DMS 273 treated with DMSO at 0.1 percent for 48 hours (cell line): ENCODE results near the gene ATP8B4.
A peak's percentile ranks its signal among the peaks of the same experiment; 100 is the strongest.
"Not testable (repeated sequence)": the region's sequence is repeated elsewhere in the genome, so short reads cannot be mapped to it uniquely, and the experiment has no call there.

Source experiments
- DNase-seq: peaks from one replicate; lab custom pipeline; 2025; lab: John Stamatoyannopoulos, UW

Gene ATP8B4, protein sequence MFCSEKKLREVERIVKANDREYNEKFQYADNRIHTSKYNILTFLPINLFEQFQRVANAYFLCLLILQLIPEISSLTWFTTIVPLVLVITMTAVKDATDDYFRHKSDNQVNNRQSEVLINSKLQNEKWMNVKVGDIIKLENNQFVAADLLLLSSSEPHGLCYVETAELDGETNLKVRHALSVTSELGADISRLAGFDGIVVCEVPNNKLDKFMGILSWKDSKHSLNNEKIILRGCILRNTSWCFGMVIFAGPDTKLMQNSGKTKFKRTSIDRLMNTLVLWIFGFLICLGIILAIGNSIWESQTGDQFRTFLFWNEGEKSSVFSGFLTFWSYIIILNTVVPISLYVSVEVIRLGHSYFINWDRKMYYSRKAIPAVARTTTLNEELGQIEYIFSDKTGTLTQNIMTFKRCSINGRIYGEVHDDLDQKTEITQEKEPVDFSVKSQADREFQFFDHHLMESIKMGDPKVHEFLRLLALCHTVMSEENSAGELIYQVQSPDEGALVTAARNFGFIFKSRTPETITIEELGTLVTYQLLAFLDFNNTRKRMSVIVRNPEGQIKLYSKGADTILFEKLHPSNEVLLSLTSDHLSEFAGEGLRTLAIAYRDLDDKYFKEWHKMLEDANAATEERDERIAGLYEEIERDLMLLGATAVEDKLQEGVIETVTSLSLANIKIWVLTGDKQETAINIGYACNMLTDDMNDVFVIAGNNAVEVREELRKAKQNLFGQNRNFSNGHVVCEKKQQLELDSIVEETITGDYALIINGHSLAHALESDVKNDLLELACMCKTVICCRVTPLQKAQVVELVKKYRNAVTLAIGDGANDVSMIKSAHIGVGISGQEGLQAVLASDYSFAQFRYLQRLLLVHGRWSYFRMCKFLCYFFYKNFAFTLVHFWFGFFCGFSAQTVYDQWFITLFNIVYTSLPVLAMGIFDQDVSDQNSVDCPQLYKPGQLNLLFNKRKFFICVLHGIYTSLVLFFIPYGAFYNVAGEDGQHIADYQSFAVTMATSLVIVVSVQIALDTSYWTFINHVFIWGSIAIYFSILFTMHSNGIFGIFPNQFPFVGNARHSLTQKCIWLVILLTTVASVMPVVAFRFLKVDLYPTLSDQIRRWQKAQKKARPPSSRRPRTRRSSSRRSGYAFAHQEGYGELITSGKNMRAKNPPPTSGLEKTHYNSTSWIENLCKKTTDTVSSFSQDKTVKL

DNA sequence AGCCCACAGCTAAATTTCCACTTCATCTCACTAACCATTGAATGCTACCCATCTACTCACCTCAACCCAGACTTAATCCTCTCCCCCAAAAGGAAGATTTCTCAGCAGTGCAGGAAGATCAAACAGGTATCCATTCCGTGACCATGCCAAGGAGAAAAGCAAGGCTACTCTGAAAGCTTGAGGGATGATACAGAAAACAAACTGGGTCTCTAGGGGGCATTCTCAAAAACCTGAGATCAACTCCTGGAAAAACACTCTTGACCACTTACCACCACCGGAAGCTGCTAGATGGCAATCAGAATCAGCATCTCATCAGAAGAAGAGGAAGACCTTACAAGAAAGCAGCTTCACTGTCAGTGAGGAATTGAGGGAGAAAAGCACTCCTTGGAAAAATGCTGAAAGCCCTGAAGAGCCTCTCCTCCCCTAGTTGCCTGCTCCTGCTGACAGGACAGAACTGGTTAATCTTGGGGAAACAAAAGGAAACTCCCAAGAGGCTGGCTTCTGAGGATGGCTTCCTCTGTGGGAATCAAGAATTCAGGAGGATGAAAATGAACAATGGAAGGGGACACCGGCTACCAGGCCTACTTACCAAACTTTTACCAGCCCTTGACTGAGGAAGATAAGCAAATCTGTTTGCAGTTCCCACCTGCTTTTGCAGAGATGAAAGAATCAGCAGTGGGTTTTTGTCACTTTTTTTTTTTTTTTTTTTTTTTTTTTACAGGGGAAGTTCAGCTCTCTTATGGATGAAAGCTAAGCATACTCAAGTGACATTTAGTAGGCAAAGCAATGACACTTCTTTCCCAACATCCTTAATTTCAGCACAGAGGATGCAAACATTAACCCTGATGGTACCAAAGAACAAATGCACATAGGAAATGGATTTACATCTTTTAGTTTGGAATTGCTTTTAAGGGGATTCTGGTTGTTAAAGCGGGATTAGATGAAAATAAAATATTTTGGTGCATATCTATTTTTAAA, at the start of gene ATP8B4:
Gene ATP8B4 (minus strand): TSS at position 171 of the 978 bp plus-strand sequence. CDS start 12,267 bp downstream, outside the sequence.
- no peak for DNase-seq

DNA sequence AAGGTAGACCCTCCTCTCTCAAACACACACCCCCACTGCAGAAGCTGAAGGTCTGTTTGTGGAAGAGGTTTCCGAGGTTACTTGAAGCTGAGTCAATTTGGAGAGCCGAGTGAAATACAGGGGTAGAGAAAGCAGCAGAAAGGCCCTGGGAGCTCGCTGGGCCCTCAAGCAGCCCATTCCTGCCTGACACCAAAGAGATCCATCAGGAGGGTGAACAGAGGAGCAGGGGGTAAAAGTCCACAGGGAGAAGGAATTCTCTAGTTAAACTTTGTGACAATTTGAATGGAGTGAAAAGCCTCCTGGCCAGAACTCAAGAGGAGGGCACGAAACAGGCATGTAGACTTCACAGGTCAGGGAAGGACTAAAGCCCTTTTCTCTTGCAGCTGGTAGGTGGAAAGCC, 49.3 kb upstream of the ATP8B4 start:
- no peak for DNase-seq

DNA sequence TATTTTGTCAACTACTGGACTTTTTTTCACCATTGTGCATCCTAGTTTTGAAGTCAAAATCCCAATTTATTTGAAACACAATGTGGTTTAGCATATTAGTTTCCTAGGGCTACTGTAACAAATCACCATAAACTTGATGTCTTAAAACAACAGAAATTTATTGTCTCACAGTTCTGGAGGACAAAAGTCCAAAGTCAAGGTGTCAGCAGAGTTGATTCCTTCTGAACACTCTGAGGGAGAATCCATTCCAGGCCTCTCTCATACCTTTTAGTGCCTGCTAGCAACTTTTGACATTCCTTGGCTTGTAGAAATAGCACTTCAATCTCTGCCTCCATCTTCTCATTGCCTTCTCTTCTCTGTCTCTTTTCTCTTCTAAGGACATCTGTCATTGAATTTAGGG, 48.1 kb upstream of the ATP8B4 start:
- DNase-seq = no peak

DNA sequence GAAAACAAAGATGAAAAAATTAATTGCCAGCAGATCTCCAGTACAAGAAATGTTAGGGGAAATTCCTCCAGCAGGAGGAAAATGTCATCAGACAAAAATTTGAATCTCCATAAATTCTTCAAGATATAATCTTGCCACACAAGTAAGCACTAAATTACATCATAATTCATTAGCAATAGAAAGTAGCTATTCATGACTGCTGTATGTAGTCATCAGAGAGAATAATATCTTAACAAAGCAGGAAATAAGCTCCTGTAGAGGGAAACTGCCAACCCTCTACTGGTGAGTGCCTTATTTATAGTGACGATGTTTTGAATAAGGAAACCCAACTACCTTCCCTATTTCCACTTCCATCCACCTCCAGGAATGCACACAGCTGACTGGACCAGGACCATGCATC, 47.2 kb upstream of the ATP8B4 start:
- DNase-seq = no peak

DNA sequence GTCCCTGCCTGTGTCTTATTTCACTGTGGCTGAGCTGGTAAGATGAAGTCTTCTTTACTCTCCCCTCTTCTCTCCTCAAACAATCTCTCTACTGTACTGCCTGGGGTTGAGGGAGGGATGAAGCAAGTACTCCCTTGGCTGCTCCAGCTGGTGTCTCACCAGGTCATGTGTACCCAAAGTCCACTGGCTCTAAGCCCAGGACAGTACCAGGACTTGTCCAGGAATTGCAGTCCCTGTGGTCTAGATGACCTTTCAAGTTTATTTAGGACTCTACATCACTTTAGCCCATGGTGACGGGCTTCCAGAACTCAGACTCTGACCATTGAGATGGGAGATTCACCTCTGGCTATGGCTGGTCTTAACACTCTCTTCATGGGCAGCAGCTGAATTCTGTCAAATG, 45.4 kb upstream of the ATP8B4 start:
- DNase-seq = no peak

DNA sequence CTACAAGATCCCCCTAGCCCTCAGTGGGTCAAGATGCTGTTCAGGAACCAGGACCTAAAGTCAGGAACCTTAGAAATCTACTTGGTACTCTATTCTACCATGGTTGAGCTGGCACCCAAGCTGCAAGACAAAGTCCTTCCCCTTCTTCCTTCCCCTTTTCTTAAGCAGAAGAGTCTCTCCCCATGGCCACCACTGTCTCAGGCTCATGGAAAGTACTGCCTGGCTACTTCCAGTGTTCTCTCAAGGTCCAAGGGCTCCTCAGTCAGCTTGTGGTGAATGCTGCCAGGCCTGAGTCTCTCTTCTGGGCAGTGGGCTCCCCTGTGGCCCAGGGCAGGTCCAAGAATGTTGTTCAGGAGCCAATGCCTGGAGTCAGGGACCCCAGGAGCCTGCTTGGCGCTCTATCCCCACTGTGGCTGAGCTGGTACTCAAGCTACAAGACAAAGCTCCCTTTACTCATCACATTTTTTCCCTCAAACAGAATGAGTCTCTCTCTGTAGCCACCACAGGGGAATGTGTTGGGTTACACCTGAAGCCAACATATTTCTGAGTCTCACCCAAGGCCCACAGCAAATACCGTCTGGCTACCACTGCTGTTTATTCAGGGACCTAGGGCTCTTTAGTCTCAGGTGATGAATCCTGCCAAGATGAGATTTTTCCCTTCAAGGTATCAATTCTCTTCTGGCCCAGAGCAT, 44.8 kb upstream of the ATP8B4 start:
- DNase-seq = no peak

DNA sequence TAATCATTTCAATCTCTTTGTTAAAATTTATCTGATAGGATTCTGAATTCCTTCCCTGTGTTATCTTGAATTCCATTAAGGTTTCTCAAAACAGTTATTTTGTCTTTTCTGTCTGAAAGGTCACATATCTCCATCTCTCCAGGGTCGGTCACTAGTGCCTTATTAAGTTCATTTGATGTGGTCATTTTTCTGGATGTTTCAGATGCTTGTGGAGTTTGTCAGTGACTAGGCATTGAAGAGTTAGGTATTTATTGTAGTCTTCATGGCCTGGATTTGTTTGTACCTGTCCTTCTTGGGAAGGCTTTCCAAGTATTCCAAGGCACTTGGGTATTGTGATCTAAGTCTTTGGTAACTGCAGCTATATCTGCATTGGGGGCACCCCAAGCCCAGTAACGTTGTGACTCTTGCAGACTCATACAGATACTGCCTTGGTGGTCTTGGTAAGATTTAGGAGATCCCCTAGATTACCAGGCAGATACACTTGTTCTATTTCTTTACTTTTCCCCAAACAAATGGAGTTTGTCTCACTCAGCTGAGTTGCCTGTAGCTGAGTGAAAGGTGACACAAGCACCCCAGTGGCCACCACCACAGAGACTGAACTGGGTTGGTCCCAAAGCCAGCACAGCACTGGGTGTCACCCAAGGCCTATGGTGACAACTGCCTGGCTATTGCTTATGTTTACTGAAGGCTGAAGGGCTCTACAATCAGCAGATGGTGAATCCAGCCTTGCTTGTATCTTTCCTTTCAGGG, 44.1 kb upstream of the ATP8B4 start:
- no peak for DNase-seq

DNA sequence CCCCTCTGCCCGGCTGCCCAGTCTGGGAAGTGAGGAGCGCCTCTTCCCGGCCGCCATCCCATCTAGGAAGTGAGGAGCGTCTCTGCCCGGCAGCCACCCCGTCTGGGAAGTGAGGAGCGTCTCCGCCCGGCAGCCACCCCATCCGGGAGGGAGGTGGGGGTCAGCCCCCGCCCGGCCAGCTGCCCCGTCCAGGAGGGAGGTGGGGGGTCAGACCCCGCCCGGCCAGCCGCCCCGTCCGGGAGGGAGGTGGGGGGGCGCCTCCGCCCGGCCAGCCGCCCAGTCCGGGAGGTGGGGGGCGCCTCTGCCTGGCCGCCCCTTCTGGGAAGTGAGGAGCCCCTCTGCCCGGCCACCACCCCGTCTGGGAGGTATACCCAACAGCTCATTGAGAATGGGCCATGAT, 39.2 kb upstream of the ATP8B4 start:
- not testable (repeated sequence) for DNase-seq

DNA sequence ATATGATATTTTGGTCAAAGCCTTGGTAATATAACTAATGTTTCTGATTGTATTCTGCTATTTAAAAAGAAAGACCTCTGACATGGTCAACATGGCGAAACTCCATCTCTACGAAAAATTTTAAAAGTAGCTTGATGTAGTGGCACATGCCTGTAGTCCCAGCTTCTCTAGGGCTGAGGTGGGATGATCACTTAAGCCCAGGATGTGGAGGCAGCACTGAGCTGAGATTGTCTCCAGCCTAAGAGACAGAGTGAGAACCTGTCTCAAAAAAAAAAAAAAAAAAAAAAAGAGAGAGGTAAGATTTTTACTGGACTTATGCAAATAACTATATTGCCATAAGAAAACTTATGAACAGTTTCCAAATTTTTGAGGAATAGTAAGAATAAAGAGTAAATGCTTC, 32.4 kb upstream of the ATP8B4 start:
- DNase-seq = no peak

DNA sequence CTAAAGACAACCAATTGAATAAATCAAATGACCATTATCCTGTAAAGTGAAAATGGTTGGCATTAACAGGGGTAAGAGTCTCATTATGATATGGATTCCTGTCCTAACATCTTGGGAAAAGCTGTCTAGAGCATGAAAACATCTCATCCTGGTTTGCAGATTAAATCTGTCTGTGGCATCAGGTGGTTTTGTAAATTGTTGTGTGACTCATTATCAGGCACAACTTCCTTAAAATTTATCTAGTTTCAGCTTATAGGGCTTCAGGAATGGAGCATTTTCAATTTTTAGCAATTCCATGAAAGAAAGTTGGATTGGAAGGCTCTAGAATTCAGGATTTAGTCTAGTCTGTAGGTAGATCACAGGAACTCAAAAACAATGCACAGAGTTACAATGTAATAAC, 31.8 kb upstream of the ATP8B4 start:
- no peak for DNase-seq

DNA sequence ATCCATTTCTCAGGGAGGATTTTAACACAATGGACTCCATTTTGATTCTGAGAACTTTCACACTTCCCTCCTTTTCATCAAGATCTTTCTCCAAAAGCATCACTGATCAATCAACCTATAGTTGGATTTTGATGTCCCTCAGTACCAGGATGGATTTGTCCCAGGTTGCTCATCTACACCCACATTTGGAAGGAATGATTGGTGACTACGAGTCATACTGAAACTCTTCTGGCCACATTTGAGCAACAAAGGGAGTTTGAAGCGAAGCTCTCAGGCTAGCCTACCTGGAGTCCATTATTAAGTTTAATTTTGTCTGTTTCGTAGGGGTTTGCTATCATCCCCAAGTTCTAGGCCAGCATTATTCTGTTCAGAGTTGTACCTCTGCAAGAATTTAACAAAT, 31.3 kb upstream of the ATP8B4 start:
- no peak for DNase-seq

DNA sequence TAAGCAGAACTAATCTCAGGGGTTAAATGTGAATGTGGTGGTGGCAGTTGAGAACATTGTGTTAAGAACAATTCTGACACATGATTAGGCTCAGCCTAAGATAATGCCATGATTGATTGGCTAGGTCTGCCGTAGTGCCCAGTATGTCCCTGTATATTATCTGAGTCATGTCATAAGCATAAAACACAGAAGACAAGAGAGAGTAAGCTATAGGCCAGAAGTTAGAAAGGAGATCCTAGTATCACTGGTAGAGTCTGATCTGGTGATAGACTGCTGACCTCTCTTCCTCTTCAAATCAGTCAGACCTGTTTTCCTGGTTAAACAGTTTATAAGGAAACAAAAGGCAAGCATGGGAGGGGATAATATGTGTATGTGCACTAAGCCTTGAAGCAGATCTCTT, 30.1 kb upstream of the ATP8B4 start:
- DNase-seq = no peak

DNA sequence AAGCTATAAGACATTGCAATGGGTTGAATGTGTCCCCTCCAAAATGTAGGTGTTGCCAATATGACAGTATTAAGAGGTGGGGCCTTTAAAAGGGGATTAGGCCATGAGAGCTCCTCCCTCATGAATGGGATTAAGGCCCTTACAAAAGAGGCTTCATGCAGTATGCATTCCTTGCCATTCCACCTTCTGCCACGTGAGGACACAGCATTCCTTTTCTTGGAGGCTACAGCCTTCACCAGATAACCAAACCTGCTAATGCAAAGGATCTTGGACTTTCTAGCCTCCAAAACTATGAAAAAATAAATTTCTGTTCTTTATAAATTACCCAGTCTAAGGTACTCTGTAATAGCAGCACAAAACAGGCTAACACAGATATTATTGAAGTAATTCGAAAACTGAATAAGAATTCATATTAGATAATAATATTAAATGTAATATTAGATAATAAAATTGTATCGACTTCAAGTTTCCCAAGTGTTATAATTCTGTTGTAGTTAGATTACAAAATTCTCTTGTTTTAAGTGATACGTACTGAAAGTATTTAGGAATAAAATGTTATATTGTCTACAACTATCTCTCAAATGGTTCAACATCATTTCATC, 29.4 kb upstream of the ATP8B4 start:
- DNase-seq = peak; percentile 8

DNA sequence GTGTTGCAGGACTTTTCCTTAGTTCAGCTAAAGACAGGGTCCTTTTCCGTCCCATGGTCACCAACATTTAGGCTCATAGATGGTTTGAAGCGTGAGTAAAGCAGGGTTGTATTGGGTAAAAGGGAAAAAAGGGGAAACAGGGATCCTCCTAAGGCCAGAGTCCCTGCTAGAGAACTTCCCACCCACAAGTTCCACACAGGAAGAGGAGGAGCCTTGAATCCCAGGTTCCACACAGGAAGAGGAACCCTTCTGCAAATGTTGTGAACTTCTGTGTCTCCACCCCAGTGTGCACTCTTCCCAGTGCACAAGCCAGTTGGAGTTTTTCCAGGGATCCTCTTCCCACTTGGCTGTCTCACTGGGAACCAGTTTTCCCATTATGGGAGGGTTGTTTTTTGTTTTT, 27.6 kb upstream of the ATP8B4 start:
- DNase-seq = no peak

DNA sequence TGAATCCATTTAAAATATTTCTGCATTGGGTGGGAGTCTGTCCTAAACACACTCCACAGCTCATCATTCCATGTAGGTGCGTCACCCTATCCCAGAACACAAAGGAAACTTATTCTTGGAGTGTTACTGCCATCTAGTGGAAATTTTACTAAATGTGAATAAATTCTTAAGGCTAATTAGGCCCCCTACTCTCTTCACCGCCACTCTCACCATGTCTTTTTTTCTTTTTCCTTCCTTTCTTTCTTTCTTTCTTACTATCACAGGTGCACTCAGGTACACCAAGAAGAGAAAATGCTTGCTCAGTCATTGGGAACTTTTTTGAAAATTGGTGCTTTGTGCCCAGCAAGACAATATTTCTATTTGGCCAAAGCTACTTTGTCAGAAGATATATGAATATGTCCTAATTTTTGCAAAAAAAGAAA, 26.4 kb upstream of the ATP8B4 start:
- DNase-seq = peak; percentile 6

DNA sequence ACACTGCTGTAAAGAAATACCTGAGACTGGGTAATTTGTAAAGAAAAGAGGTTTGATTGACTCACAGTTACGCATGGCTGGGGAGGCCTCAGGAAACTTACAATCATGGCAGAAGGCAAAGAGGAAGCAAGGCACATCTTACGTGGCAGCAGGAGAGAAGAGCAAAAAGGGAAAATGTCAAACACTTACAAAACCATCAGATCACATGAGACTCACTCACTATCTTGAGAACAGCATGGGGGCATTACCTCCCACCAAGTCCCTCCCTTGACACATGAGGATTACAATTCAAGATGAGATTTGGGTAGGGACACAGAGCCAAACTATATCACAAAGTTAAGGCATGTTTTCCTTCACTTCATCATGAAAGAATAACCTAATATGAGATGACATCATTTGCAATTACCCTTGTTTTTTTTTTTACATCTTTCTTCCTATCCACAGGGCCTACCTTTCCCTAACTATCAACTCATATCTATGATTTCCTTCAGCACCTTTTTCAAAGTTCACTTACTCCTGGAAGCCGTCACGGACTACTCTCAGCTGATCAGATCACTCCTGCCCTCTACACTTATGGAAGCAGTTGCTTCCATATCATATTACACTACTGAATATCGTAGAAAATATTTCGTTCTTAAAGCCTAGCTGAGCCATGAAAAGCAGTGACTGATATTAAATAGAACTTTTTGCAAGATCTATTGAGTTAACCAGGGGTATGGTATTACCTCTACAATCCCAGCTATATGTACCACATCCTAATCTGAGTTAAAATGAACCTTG, 25.5 kb upstream of the ATP8B4 start:
- no peak for DNase-seq

DNA sequence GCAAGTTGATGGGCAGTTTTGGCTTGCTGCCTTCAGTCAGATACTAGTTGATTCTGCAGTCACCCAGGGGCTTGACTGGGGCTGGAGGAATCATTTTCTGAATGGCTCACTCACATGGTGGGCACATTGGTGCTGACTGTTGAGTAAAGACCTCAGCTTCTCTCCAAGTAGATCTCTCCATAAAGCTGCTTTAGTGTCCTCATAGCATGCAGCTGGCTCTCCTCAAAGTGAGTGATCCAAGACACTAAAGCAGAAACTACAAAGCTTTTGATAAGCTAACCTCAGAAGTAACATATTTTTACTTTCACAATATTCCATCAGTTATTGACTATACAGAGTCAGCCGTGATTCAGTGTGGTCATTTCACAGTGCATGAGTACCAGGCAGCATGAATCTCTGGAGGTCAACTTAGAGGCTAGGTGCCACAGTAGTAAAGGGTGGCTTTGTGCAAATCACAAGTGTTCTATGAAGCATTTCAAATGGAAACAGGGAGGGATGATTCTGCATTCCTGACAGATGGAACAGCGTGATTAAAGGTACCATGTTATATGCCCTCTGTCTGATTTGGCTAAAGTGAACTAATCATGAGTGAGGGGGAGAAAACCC, 24.3 kb upstream of the ATP8B4 start:
- no peak for DNase-seq

DNA sequence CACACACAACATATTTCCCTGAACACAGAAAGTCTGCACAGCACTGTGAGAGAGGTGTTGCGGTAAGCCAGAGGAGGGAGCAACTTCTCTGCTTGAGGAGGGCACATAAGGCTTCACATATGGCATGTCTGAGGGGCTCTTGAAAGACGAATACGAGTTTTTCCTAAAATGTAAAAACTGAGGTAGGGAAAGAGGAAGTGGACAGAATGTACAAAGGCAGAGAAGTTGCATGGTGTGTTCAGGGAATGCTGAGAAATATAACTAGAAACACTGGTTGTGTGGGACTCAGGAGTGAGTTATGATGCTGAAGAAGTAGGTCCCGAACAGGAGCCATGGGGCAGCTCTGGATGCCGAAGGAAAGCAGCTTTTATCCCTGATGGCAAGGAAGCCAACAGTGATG, 22.8 kb upstream of the ATP8B4 start:
- DNase-seq = no peak
